ENCODE measurements around the gene ATAD2B. TPM values are rescaled to one million over a fixed set of nuclear protein-coding genes. Genes with fewer than 3 reads are reported as not detected.
A peak's percentile ranks its signal among the peaks of the same experiment; 100 is the strongest.

ATAD2B gene
- total and polyA plus RNA-seq, 2 donors (not counting 1 experiment from before 2014, with no cell fraction given) = 3.6 to 11.4 TPM

DNA sequence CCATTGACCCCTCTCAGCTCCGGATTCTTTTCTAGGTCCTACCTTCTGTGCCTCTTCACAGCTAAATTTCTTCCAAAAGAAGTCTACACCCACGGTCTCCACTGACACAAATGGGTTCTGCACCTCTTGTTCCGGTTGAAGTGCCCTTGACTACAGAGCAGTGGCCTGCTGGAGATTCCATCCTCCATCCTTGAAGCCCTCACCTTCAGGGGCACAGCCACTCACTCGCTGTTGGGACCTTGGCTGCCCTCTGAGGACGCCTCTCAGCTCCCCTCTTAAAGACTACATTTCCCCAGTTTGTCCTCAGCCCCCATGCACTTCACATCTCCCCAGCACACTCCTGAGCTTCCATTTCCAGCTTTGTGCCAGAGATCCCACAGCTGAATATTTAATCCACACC, 226.3 kb downstream of the ATAD2B start:
- TF ChIP-seq, protein P1, sequence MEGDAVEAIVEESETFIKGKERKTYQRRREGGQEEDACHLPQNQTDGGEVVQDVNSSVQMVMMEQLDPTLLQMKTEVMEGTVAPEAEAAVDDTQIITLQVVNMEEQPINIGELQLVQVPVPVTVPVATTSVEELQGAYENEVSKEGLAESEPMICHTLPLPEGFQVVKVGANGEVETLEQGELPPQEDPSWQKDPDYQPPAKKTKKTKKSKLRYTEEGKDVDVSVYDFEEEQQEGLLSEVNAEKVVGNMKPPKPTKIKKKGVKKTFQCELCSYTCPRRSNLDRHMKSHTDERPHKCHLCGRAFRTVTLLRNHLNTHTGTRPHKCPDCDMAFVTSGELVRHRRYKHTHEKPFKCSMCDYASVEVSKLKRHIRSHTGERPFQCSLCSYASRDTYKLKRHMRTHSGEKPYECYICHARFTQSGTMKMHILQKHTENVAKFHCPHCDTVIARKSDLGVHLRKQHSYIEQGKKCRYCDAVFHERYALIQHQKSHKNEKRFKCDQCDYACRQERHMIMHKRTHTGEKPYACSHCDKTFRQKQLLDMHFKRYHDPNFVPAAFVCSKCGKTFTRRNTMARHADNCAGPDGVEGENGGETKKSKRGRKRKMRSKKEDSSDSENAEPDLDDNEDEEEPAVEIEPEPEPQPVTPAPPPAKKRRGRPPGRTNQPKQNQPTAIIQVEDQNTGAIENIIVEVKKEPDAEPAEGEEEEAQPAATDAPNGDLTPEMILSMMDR (conservative IDR thresholded peaks at IDR 0.05 in 1 of 2, IDR thresholded peaks at IDR 0.05 in 1 of 2; ENCODE audit: low read depth in 1 of 2, low read length in 2 of 2) = no peak
- TF ChIP-seq EZH2 (IDR thresholded peaks at IDR 0.05; ENCODE audit: low read length, missing control alignments) = no peak
- H3K79me2 ChIP-seq (ENCODE audit: control insufficient read depth, insufficient read depth, low read length) = no peaks in the 10 kb centered on the region
- no peaks in the 10 kb centered on the region for H4K20me1 ChIP-seq (ENCODE audit: control insufficient read depth, extremely low read depth, insufficient read depth, low read length)
- H3K27me3 ChIP-seq (ENCODE audit: control insufficient read depth, insufficient read depth, low read length) = no peaks in the 10 kb centered on the region
- H3K4me3 ChIP-seq (replicated peaks in 1 of 4; ENCODE audit: control extremely low read depth in 1 of 4, insufficient read depth in 1 of 4, low read depth in 3 of 4, low read length in 4 of 4) = no peak overlapping the region
- H3K36me3 ChIP-seq (ENCODE audit: control insufficient read depth, insufficient read depth, low read length) = peaks cover 5% of the 10 kb centered on the region
- no peak overlapping the region for H2AFZ ChIP-seq (ENCODE audit: low read length)
- no peak overlapping the region for H3K4me2 ChIP-seq (ENCODE audit: extremely low read depth, insufficient read depth, low read length)
- DNase-seq (ENCODE audit: low read depth in 2 of 2) = no peak
- H3K9ac ChIP-seq (ENCODE audit: insufficient read depth, low read length) = no peak overlapping the region
- H3K4me1 ChIP-seq (ENCODE audit: control insufficient read depth, extremely low read depth, insufficient read depth, low read length) = peaks cover 16% of the 10 kb centered on the region
- no peak overlapping the region for H3K27ac ChIP-seq (ENCODE audit: insufficient read depth, low read length)
- H3K9me3 ChIP-seq (ENCODE audit: control insufficient read depth, insufficient read depth, low read depth, low read length) = no peaks in the 10 kb centered on the region

DNA sequence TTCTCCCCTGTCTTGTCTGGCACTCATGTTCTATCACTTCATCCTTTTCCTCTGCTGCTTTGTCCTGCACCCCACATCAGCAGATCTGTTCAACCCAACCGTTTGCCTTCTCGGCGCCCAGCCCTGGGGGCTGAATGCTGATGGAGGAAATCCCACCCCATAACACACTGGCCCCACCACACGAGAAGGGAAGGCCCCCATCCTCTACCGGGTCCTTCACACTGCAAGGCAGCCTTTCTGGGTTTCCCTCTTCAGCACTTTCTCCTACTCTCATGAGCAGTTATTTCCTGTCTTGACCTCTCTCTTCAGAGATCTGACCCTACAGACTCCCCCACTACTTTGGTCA, 227.4 kb downstream of the ATAD2B start:
- TF ChIP-seq EZH2 (IDR thresholded peaks at IDR 0.05; ENCODE audit: low read length, missing control alignments) = no peak
- TF ChIP-seq, protein P1 (conservative IDR thresholded peaks at IDR 0.05 in 1 of 2, IDR thresholded peaks at IDR 0.05 in 1 of 2; ENCODE audit: low read depth in 1 of 2, low read length in 2 of 2) = no peak
- peaks cover 5% of the 10 kb centered on the region for H3K36me3 ChIP-seq (ENCODE audit: control insufficient read depth, insufficient read depth, low read length)
- no peak overlapping the region for H2AFZ ChIP-seq (ENCODE audit: low read length)
- H4K20me1 ChIP-seq (ENCODE audit: control insufficient read depth, extremely low read depth, insufficient read depth, low read length) = no peaks in the 10 kb centered on the region
- H3K9me3 ChIP-seq (ENCODE audit: control insufficient read depth, insufficient read depth, low read depth, low read length) = no peaks in the 10 kb centered on the region
- peaks cover 16% of the 10 kb centered on the region for H3K4me1 ChIP-seq (ENCODE audit: control insufficient read depth, extremely low read depth, insufficient read depth, low read length)
- DNase-seq (ENCODE audit: low read depth in 2 of 2) = no peak
- H3K4me2 ChIP-seq (ENCODE audit: extremely low read depth, insufficient read depth, low read length) = no peak overlapping the region
- H3K27ac ChIP-seq (ENCODE audit: insufficient read depth, low read length) = no peak overlapping the region
- no peaks in the 10 kb centered on the region for H3K79me2 ChIP-seq (ENCODE audit: control insufficient read depth, insufficient read depth, low read length)
- H3K4me3 ChIP-seq (replicated peaks in 1 of 4; ENCODE audit: control extremely low read depth in 1 of 4, insufficient read depth in 1 of 4, low read depth in 3 of 4, low read length in 4 of 4) = no peak overlapping the region
- no peaks in the 10 kb centered on the region for H3K27me3 ChIP-seq (ENCODE audit: control insufficient read depth, insufficient read depth, low read length)
- H3K9ac ChIP-seq (ENCODE audit: insufficient read depth, low read length) = no peak overlapping the region

DNA sequence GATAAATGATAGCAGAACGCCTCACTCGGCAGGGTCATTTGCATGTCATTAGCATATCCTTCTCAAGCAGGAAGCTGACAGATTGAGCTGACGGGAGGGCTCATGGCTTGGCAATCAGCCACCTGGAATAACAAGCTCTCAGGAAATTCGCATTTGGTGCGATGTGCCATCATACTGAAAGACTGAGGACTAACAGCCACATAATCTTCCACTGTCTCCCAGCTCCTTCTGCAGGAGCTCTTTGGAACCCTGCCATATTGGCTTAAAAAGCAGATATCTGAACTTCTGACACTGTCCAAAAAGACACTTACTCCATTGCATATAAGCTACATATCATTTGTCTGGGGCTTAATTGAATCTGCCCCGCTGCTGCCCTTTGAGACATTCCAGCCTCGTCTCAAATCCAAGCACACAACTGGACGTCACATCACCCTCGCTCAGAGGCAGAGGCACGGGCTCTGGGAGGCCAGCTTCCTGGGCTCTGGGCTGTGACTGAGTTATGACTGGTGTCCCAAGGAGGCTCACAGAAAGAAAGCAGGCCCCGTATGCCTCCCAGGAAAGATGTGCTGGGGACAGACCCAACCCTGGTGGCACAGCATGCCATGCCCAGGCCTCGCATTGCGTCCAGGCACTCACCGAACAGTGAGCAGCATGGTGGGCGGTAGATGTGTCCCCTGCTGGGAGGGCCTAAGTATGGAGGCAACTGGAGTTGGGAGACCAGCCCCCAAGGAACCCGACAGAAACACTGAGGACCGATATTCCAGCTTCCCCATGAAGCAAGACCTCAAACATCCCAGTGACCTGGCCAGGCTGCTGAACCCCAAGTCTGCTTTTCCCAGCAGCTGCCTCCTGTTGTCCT, 228.0 kb downstream of the ATAD2B start:
- H4K20me1 ChIP-seq (ENCODE audit: control insufficient read depth, extremely low read depth, insufficient read depth, low read length) = no peaks in the 10 kb centered on the region
- TF ChIP-seq EZH2 (IDR thresholded peaks at IDR 0.05; ENCODE audit: low read length, missing control alignments) = no peak
- TF ChIP-seq, protein P1 (conservative IDR thresholded peaks at IDR 0.05 in 1 of 2, IDR thresholded peaks at IDR 0.05 in 1 of 2; ENCODE audit: low read depth in 1 of 2, low read length in 2 of 2) = no peak
- no peaks in the 10 kb centered on the region for H3K9me3 ChIP-seq (ENCODE audit: control insufficient read depth, insufficient read depth, low read depth, low read length)
- peak; percentile 43 to 70 for DNase-seq (ENCODE audit: low read depth in 2 of 2)
- peak overlapping the region; percentile 27 for H3K4me2 ChIP-seq (ENCODE audit: extremely low read depth, insufficient read depth, low read length)
- no peak overlapping the region for H3K27ac ChIP-seq (ENCODE audit: insufficient read depth, low read length)
- H3K9ac ChIP-seq (ENCODE audit: insufficient read depth, low read length) = no peak overlapping the region
- peaks cover 4% of the 10 kb centered on the region for H3K36me3 ChIP-seq (ENCODE audit: control insufficient read depth, insufficient read depth, low read length)
- no peaks in the 10 kb centered on the region for H3K27me3 ChIP-seq (ENCODE audit: control insufficient read depth, insufficient read depth, low read length)
- peaks cover 16% of the 10 kb centered on the region for H3K4me1 ChIP-seq (ENCODE audit: control insufficient read depth, extremely low read depth, insufficient read depth, low read length)
- no peak overlapping the region for H3K4me3 ChIP-seq (replicated peaks in 1 of 4; ENCODE audit: control extremely low read depth in 1 of 4, insufficient read depth in 1 of 4, low read depth in 3 of 4, low read length in 4 of 4)
- no peaks in the 10 kb centered on the region for H3K79me2 ChIP-seq (ENCODE audit: control insufficient read depth, insufficient read depth, low read length)
- H2AFZ ChIP-seq (ENCODE audit: low read length) = no peak overlapping the region

Other genes starting within 250 kb of the ATAD2B start
- gene UBXN2A, start 13.3 kb upstream of the ATAD2B start, total RNA-seq = 12.9 and 13.9 TPM in 2 replicates
- 11.7 and 12.8 TPM in 2 replicates for gene UBXN2A, start 13.3 kb upstream of the ATAD2B start, polyA plus RNA-seq
- gene MFSD2B, start 83.0 kb upstream of the ATAD2B start, total RNA-seq = 0.17 TPM in 1 of 2 replicates, not detected in the other
- gene MFSD2B, start 83.0 kb upstream of the ATAD2B start, polyA plus RNA-seq = 0.08 and 0.10 TPM in 2 replicates
- 9.5 and 10.4 TPM in 2 replicates for gene WDCP, start 120.3 kb upstream of the ATAD2B start, total RNA-seq
- 10.2 and 11.0 TPM in 2 replicates for gene WDCP, start 120.3 kb upstream of the ATAD2B start, polyA plus RNA-seq
- 4.9 and 12.1 TPM in 2 replicates for gene FKBP1B, start 122.6 kb upstream of the ATAD2B start, total RNA-seq
- 11.9 and 18.0 TPM in 2 replicates for gene FKBP1B, start 122.6 kb upstream of the ATAD2B start, polyA plus RNA-seq
- 134 and 155 TPM in 2 replicates for gene SF3B6, start 149.2 kb upstream of the ATAD2B start, total RNA-seq
- 206 and 210 TPM in 2 replicates for gene SF3B6, start 149.2 kb upstream of the ATAD2B start, polyA plus RNA-seq
- gene TP53I3, start 157.7 kb upstream of the ATAD2B start, total RNA-seq = 47.3 and 75.5 TPM in 2 replicates
- gene TP53I3, start 157.7 kb upstream of the ATAD2B start, polyA plus RNA-seq = 31.0 and 37.9 TPM in 2 replicates
- gene PFN4, start 196.2 kb upstream of the ATAD2B start, total RNA-seq = 0.66 and 1.5 TPM in 2 replicates
- gene PFN4, start 196.2 kb upstream of the ATAD2B start, polyA plus RNA-seq = 0.26 and 0.40 TPM in 2 replicates
- gene FAM228B, start 196.3 kb upstream of the ATAD2B start, total RNA-seq = 11.9 and 12.6 TPM in 2 replicates
- gene FAM228B, start 196.3 kb upstream of the ATAD2B start, polyA plus RNA-seq = 3.3 and 13.1 TPM in 2 replicates
- 0.51 and 0.99 TPM in 2 replicates for gene FAM228A, start 247.9 kb upstream of the ATAD2B start, total RNA-seq
- 0.08 and 4.3 TPM in 2 replicates for gene FAM228A, start 247.9 kb upstream of the ATAD2B start, polyA plus RNA-seq

All from fibroblast of lung (primary cell).